ENCODE results near the gene USP6. TPM values are rescaled to one million over a fixed set of nuclear protein-coding genes. Genes with fewer than 3 reads are reported as not detected.
"Not testable (repeated sequence)": the region's sequence is repeated elsewhere in the genome, so short reads cannot be mapped to it uniquely, and the experiment has no call there.

Gene USP6
- total and polyA plus RNA-seq, 7 experiments from 2014 or later = 0.05 to 0.19 (median 0.11) TPM; not detected in 2

DNA sequence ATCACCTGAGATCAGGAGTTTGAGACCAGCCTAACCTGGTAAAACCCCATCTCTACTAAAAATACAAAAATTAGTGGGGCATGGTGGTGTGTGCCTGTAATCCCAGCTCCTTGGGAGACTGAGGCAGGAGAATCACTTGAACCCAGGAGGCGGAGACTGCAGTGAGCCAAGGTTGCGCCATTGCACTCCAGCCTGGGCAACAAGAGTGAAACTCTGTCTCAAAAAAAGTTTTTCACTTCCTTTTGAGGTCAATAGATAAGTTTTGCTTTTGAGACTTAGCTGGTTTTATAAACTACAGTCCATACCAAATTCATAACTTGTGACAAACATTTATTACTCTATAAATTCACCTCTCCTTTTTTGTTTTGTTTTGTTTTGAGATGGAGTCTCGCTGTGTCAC, 46.0 kb downstream of the USP6 start:
- intact Hi-C loops (cut with micrococcal nuclease); H3K27me3 ChIP-seq (ENCODE audit: control insufficient read depth in 2 of 2, insufficient read depth in 2 of 2, low read length in 2 of 2); H3K27ac ChIP-seq (ENCODE audit: low read depth, low read length); CTCF ChIA-PET; H3K4me1 Mint-ChIP-seq; H3K4me3 ChIP-seq (ENCODE audit: low read length); H3K27ac Mint-ChIP-seq; H3K4me3 Mint-ChIP-seq; DNase-seq; H3K9me3 Mint-ChIP-seq; H3K9me3 ChIP-seq (ENCODE audit: control insufficient read depth in 2 of 3, low read length in 3 of 3); H3K4me1 ChIP-seq (ENCODE audit: control insufficient read depth in 2 of 2, insufficient read depth in 2 of 2, low read length in 2 of 2); ATAC-seq; H3K36me3 Mint-ChIP-seq; H3K36me3 ChIP-seq (ENCODE audit: control insufficient read depth in 2 of 3, insufficient read depth in 3 of 3, low read length in 3 of 3); POLR2A ChIA-PET: not testable (repeated sequence)
- H3K27me3 Mint-ChIP-seq = peaks cover 16 to 38% (median 24%) of the 10 kb centered on the region in 5 donors

- Histone ChIP-seq H3K9me3 (ENCODE audit: control insufficient read depth in 2 of 3, low read length in 3 of 3) (no peaks in the 10 kb centered on the region), H3K27ac (ENCODE audit: low read depth, low read length) (no peak overlapping the region), H3K36me3 (ENCODE audit: control insufficient read depth in 2 of 3, insufficient read depth in 3 of 3, low read length in 3 of 3) (no peaks in the 10 kb centered on the region), H3K27me3 (ENCODE audit: control insufficient read depth in 2 of 2, insufficient read depth in 2 of 2, low read length in 2 of 2) (no peaks in the 10 kb centered on the region), H3K4me1 (ENCODE audit: control insufficient read depth in 2 of 2, insufficient read depth in 2 of 2, low read length in 2 of 2) (no peaks in the 10 kb centered on the region), H3K4me3 (ENCODE audit: low read length) (no peak overlapping the region)
- POLR2A ChIA-PET = no interaction called here
- Mint-ChIP-seq H3K9me3 (peaks cover 0 to 5% (median 0%) of the 10 kb centered on the region in 11 donors), H3K4me3 (no peak overlapping the region), H3K27me3 (peaks cover 4 to 25% (median 9%) of the 10 kb centered on the region in 5 donors), H3K27ac (no peak overlapping the region), H3K4me1 (no peaks in the 10 kb centered on the region), H3K36me3 (no peaks in the 10 kb centered on the region)
- ATAC-seq = peak; percentile 44
- DNase-seq = no peak
- intact Hi-C loops (cut with micrococcal nuclease) = no loop called here
- CTCF ChIA-PET = no interaction called here
These were observed 48.6 kb downstream of the USP6 start for GRCh38 chr17:5164436-5164835.

DNA sequence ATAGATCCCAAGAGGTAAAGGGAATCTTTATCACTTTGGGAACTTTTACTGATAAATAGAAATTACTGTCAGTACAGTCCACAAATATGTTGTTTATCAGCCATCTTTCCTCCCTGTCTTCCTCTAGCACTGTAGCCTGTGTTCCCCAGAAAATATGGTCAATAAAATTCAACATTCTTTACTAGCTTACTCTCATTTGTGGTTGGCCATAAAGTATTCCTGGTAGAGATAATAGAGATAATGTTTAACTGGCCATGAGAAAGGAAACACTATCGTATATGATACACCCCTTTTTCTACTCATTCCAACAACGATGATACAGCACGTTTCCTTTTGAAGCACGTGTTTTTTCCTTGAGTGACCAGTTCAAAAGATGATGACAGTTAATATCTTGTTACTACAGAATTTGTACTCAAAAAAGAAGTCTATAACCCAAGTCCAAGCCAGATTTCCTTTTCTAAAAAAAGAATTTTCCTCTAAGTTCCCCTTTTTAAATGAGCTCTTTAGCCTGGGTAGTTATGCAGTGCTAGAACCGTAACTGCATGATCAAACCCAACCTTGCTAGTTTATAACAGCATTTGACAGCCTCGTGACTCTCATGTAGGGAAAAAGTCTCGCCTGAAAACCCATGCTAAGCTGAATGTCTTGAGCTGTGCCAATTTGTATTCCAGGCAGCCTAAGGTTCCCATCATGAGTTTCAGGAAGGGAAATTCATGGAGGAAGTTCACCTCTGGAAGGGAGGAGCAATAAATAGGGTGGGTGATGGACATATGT, 50.1 kb downstream of the USP6 start:
- H3K27ac ChIP-seq (ENCODE audit: low read depth, low read length); H3K9me3 Mint-ChIP-seq; ATAC-seq; CTCF ChIA-PET; H3K4me1 ChIP-seq (ENCODE audit: control insufficient read depth in 2 of 2, insufficient read depth in 2 of 2, low read length in 2 of 2); H3K36me3 ChIP-seq (ENCODE audit: control insufficient read depth in 2 of 3, insufficient read depth in 3 of 3, low read length in 3 of 3); POLR2A ChIA-PET; H3K4me3 ChIP-seq (ENCODE audit: low read length); H3K4me3 Mint-ChIP-seq; H3K27me3 ChIP-seq (ENCODE audit: control insufficient read depth in 2 of 2, insufficient read depth in 2 of 2, low read length in 2 of 2); H3K27ac Mint-ChIP-seq; H3K4me1 Mint-ChIP-seq; H3K36me3 Mint-ChIP-seq; DNase-seq; H3K9me3 ChIP-seq (ENCODE audit: control insufficient read depth in 2 of 3, low read length in 3 of 3); intact Hi-C loops (cut with micrococcal nuclease): not testable (repeated sequence)
- peaks cover 4 to 24% (median 8%) of the 10 kb centered on the region in 5 donors for H3K27me3 Mint-ChIP-seq

- H3K27me3 ChIP-seq (ENCODE audit: control insufficient read depth in 2 of 2, insufficient read depth in 2 of 2, low read length in 2 of 2); ATAC-seq; intact Hi-C loops (cut with micrococcal nuclease); H3K4me3 ChIP-seq (ENCODE audit: low read length); H3K27ac ChIP-seq (ENCODE audit: low read depth, low read length); H3K4me1 Mint-ChIP-seq; CTCF ChIA-PET; H3K4me3 Mint-ChIP-seq; H3K27ac Mint-ChIP-seq; DNase-seq; POLR2A ChIA-PET; H3K4me1 ChIP-seq (ENCODE audit: control insufficient read depth in 2 of 2, insufficient read depth in 2 of 2, low read length in 2 of 2); H3K27me3 Mint-ChIP-seq: not testable (repeated sequence)
- H3K36me3 ChIP-seq (ENCODE audit: control insufficient read depth in 2 of 3, insufficient read depth in 3 of 3, low read length in 3 of 3) = peaks cover 0 to 17% (median 0%) of the 10 kb centered on the region in 3 experiments
- Mint-ChIP-seq H3K9me3 (peaks cover 3 to 88% (median 42%) of the 10 kb centered on the region in 11 donors), H3K36me3 (peaks cover 5 to 31% (median 26%) of the 10 kb centered on the region in 5 donors)
- H3K9me3 ChIP-seq (ENCODE audit: control insufficient read depth in 2 of 3, low read length in 3 of 3) = peaks cover 5 to 40% (median 11%) of the 10 kb centered on the region in 3 experiments
These were observed 59.2 kb downstream of the USP6 start for GRCh38 chr17:5175027-5175426.

GRCh38 chr17:5179003-5179402, 63.2 kb downstream of the USP6 start:
- Mint-ChIP-seq H3K4me3 (no peak overlapping the region), H3K4me1 (peaks cover 0 to 2% (median 0%) of the 10 kb centered on the region in 7 donors), H3K36me3 (peaks cover 21 to 55% (median 36%) of the 10 kb centered on the region in 5 donors), H3K9me3 (peaks cover 9 to 100% (median 72%) of the 10 kb centered on the region in 11 donors), H3K27ac (peak overlapping the region in 1 of 9 donors; percentile 25), H3K27me3 (no peaks in the 10 kb centered on the region)
- Histone ChIP-seq H3K4me3 (ENCODE audit: low read length) (no peak overlapping the region), H3K27ac (ENCODE audit: low read depth, low read length) (no peak overlapping the region), H3K27me3 (ENCODE audit: control insufficient read depth in 2 of 2, insufficient read depth in 2 of 2, low read length in 2 of 2) (no peaks in the 10 kb centered on the region), H3K4me1 (ENCODE audit: control insufficient read depth in 2 of 2, insufficient read depth in 2 of 2, low read length in 2 of 2) (no peaks in the 10 kb centered on the region), H3K36me3 (ENCODE audit: control insufficient read depth in 2 of 3, insufficient read depth in 3 of 3, low read length in 3 of 3) (peaks cover 0 to 24% (median 0%) of the 10 kb centered on the region in 3 experiments), H3K9me3 (ENCODE audit: control insufficient read depth in 2 of 3, low read length in 3 of 3) (peaks cover 33 to 80% (median 49%) of the 10 kb centered on the region in 3 experiments)
- DNase-seq = no peak
- intact Hi-C loops (cut with micrococcal nuclease) = no loop called here
- ChIA-PET POLR2A (interaction anchor here (4.1 kb wide), 1 partner anchor 12 kb away, joined by 18 read pairs; the partner anchor contains the start of gene ZNF594), CTCF (no interaction called here)
- ATAC-seq = no peak

DNA sequence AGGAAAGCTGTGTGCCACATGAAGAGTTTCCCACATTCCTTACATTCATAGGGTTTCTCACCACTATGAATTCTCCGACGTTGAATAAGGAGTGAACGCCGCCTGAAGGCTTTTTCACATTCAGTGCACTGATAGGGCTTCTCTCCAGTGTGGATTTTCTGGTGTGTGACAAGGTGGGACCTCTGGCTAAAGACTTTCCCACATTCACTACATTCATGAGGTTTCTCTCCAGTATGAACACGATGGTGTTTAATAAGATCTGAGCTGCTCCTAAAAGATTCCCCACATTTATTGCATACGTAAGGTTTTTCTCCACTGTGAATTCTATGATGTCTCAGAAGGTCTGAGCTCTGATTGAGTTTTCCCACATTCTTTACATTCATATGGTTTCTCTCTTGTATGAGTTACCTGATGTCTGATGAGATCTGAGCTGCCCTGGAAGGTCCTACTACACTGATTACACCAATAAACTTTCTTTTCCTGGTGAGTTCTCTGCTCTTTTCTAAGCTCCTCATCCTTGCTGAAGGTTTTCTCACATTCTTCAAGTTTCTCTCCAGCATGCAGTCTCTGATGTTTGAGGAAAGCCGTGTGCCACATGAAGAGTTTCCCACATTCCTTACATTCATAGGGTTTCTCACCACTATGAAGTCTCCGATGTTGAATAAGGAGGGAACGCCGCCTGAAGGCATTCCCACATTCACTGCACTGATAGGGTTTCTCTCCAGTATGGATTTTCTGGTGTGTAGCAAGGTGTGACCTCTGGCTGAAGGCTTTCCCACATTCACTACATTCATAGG, 65.9 kb downstream of the USP6 start:
- CTCF ChIA-PET = no interaction called here
- peaks cover 27 to 62% (median 35%) of the 10 kb centered on the region in 5 donors for H3K36me3 Mint-ChIP-seq
- H3K27ac Mint-ChIP-seq = peak overlapping the region in 2 of 9 donors; percentile 15 to 25

More for the DNA sequence above, 65.9 kb downstream of the USP6 start:
- POLR2A ChIA-PET = interaction anchor here (0.5 to 4.1 kb wide), 3 partner anchors 10 to 234 kb away, joined by 3 to 18 read pairs (median 5); partner anchors contain the start of gene ZNF594
- DNase-seq (no peak), ATAC-seq (no peak)
- Histone ChIP-seq H3K4me3 (ENCODE audit: low read length) (peak overlapping the region; percentile 10), H3K27me3 (ENCODE audit: control insufficient read depth in 2 of 2, insufficient read depth in 2 of 2, low read length in 2 of 2) (no peaks in the 10 kb centered on the region), H3K9me3 (ENCODE audit: control insufficient read depth in 2 of 3, low read length in 3 of 3) (peaks cover 33 to 93% (median 60%) of the 10 kb centered on the region in 3 experiments), H3K36me3 (ENCODE audit: control insufficient read depth in 2 of 3, insufficient read depth in 3 of 3, low read length in 3 of 3) (peaks cover 0 to 9% (median 0%) of the 10 kb centered on the region in 3 experiments), H3K27ac (ENCODE audit: low read depth, low read length) (no peak overlapping the region), H3K4me1 (ENCODE audit: control insufficient read depth in 2 of 2, insufficient read depth in 2 of 2, low read length in 2 of 2) (no peaks in the 10 kb centered on the region)
- Mint-ChIP-seq H3K4me1 (peaks cover 0 to under 1% (median 0%) of the 10 kb centered on the region in 7 donors), H3K27me3 (no peaks in the 10 kb centered on the region), H3K4me3 (peak overlapping the region in 2 of 10 donors; percentile 8 to 21), H3K9me3 (peaks cover 16 to 100% (median 70%) of the 10 kb centered on the region in 11 donors)
- intact Hi-C loops (cut with micrococcal nuclease) = no loop called here
